Stimulated activated CD8-positive, alpha-beta memory T cell treated with anti-CD3 and anti-CD28 coated beads, Interleukin-15, amount 100 ng/mL, for 1 hour (primary cell): ENCODE data around the gene LAMC1.

Experiments used
- DNase-seq: peaks from one replicate; pipeline ENCODE4 v3.0.0-alpha.2; 2020; ENCODE audit warnings: low read depth

LAMC1 gene

GRCh38 chr1:183023146-183023600, at the start of gene LAMC1:
Gene LAMC1, plus strand, starts transcription at chr1:183023420. Its CDS starts 297 bp downstream, at chr1:183023717.
- DNase-seq, result no peak

GRCh38 chr1:182974506-182975191, 48.6 kb upstream of the LAMC1 start:
- DNase-seq, result no peak

GRCh38 chr1:182977480-182977879, 45.7 kb upstream of the LAMC1 start:
- no peak for DNase-seq

- no peak for DNase-seq
These were observed 44.9 kb upstream of the LAMC1 start for GRCh38 chr1:182978151-182978853.

GRCh38 chr1:182984138-182984537, 39.1 kb upstream of the LAMC1 start:
- no peak for DNase-seq

- no peak for DNase-seq
These were observed 38.6 kb upstream of the LAMC1 start for GRCh38 chr1:182984621-182985020.

- DNase-seq, result no peak
These were observed 37.3 kb upstream of the LAMC1 start for GRCh38 chr1:182985876-182986275.

- DNase-seq, result no peak
These were observed 32.6 kb upstream of the LAMC1 start for GRCh38 chr1:182990413-182991144.

- no peak for DNase-seq
These were observed 29.5 kb upstream of the LAMC1 start for GRCh38 chr1:182993746-182994145.

- DNase-seq, result no peak
These were observed 27.3 kb upstream of the LAMC1 start for GRCh38 chr1:182995894-182996293.

- DNase-seq, result no peak
These were observed 26.4 kb upstream of the LAMC1 start for GRCh38 chr1:182996816-182997215.

GRCh38 chr1:182998482-182998881, 24.7 kb upstream of the LAMC1 start:
- no peak for DNase-seq

- DNase-seq, result no peak
These were observed 22.9 kb upstream of the LAMC1 start for GRCh38 chr1:183000167-183000962.

- no peak for DNase-seq
These were observed 21.0 kb upstream of the LAMC1 start for GRCh38 chr1:183002267-183002666.

- DNase-seq, result no peak
These were observed 20.4 kb upstream of the LAMC1 start for GRCh38 chr1:183002797-183003196.

GRCh38 chr1:183003203-183003602, 20.0 kb upstream of the LAMC1 start:
- DNase-seq, result no peak

GRCh38 chr1:183004141-183004540, 19.1 kb upstream of the LAMC1 start:
- DNase-seq, result no peak

- no peak for DNase-seq
These were observed 11.4 kb upstream of the LAMC1 start for GRCh38 chr1:183011859-183012258.

- no peak for DNase-seq
These were observed 10.8 kb upstream of the LAMC1 start for GRCh38 chr1:183012301-183012994.

- DNase-seq, result no peak
These were observed 4.0 kb upstream of the LAMC1 start for GRCh38 chr1:183019139-183019740.

- no peak for DNase-seq
These were observed 3.4 kb upstream of the LAMC1 start for GRCh38 chr1:183019860-183020259.
